Hematopoietic multipotent progenitor cell treated with erythropoietin and hydrocortisone succinate and interleukin-3 and kit ligand, for 17 days (in vitro differentiated cells): ENCODE data around the gene DERL3.

ENCODE experiments used
- DNase-seq: peaks from one replicate; pipeline ENCODE4 v3.0.0-alpha.2; 2015; ENCODE audit warnings: low spot score

DERL3 gene

DNA sequence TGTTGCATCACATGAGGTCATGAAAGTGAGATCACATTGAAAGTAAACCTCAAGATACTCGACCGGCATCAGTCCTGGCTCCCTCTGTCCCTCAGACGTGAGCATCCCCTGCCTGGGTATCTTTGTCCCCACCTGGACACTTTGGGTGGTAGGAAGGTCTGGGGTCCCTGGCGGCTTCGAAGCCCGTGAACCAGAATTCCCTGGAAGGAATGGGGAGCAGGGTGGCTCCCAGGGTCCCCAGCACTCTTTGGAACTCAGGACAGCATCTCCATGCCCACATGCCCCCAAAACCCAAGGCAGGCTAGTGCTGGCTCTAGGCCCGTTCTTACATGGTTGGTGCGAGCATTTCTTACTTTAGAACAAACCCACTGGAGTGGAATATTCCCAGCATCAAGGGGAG is 7.5 kb downstream of the DERL3 start:
- DNase-seq, result no peak

DNA sequence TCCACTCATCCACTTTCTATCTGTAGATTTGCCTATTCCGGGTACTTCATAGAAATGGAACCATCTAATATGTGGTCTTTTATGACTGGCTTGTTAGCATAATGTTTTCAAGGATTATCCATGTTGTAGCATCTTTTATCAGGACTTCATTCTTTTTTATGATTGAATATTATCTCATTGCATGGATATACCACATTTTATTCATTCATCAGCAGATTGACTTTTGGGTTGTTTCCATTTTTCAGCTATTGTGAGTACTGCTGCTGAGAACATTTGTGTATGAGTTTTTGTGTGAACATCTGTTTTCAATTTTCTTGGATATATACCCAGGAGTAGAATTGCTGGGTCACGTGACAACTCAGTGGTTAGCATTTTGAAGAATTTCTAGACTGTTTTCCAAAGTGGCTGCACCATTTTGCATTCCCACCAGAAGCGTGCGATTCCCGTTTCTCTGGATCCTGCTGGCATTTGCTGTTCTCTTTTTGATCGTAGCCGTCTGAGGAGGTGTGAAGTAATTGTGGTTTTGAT is 8.9 kb downstream of the DERL3 start:
- no peak for DNase-seq

GRCh38 chr22:23828800-23829680 is 9.8 kb downstream of the DERL3 start:
- DNase-seq, result no peak

DNA sequence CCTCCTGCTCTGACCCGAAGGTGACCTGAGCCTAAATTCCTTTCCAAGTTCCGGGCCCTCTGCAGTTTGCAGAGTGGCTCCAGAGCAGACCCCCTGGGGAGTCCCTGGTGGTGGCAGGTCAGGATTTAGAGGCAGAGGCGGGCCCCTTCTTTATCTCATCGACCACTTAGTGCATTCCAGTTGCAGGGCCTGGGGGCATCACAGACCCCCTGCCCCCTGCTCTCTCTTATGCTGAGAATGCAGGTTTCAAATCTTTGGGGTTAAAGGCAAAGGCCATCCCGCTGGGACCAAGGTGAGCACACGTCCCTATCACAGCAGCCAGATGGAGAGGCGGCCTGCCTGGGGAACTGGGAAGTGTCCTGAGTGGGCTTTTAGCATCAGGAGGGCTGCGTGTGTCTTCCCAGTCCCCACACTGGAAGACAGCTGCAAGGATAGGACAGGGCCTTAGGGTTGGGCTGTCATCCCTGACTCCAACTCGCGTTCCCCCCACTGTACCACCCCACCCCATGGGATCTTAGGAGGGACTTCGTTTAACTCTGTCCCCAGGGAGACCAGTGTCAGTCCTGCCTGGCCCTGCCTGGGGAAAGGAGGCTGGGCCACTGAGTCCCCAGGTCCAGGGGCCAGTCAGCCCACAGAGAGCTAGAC is 11.3 kb downstream of the DERL3 start:
- no peak for DNase-seq

DNA sequence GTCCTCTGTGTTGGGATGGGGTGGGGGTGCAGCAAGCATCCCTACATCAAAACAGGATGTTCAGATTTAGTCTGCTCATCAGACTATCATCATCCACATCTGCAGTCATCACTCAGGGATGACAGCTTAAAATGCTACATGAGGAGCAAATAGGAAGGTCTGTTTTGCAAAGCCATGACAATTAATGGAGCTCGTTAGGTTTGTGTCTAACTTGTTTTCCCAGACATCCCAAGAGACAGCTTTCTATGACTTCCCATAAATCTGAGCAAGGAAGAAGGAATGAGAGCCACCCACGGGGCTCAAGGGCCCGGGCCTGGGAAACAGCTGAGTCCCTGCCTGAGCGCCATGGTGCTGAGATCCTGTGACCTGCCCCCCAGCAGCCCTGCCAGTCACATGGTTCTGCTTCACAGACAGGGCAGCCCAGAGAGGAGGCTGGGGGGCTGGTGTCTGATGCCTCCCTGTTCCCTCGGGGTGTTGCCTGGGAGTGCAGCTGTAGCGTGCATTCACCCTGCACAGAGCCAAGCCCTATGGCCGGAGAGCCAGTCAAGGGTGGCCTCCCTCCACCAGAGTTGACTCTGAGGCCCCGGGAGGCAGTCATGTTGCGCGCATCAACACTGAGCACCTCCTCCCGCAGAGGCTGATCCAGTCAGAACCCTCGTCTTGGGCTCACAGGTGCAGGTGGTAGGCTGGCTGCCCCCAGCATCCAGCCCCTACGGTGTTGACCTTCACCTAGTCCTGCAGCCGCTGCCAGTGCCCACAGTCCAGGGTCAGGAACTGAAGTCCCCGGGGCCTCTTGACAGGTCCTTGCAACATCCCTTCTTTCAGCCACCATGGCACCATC is 12.1 kb downstream of the DERL3 start:
- no peak for DNase-seq

- no peak for DNase-seq
These were observed 13.4 kb downstream of the DERL3 start for GRCh38 chr22:23825246-23825905.

GRCh38 chr22:23824476-23825245 is 14.1 kb downstream of the DERL3 start:
- no peak for DNase-seq

GRCh38 chr22:23823331-23823791 is 15.4 kb downstream of the DERL3 start:
- no peak for DNase-seq

DNA sequence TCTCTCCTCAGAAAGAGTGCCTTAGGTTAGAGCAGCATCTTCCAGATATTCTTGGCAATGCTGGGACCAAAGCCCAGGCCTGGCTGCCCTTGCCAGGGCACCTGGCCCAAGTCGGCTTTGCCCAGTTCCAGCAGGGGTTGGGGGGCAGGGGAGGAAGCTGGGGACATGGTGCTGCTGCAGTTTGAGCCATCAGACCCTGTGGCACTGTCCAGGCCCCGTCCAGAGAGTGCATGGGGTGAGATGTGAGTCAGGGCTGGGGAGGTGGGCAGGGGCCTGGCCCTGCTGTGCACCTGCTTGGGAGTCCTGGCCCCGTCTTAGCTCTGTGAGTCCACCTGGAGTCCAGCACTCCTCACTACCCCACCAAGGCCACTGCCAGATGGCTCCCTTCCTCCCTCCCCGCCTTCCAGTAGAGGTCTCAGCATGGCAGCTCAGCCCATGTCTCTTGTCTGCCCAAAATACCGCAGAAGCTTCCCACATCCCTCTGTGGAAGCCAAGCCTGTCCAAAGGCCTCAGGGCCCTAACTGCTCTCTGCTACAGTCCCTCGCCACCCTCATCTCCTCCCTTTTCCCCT is 16.6 kb downstream of the DERL3 start:
- no peak for DNase-seq

- DNase-seq, result no peak
These were observed 18.0 kb downstream of the DERL3 start for GRCh38 chr22:23820748-23821211.

DNA sequence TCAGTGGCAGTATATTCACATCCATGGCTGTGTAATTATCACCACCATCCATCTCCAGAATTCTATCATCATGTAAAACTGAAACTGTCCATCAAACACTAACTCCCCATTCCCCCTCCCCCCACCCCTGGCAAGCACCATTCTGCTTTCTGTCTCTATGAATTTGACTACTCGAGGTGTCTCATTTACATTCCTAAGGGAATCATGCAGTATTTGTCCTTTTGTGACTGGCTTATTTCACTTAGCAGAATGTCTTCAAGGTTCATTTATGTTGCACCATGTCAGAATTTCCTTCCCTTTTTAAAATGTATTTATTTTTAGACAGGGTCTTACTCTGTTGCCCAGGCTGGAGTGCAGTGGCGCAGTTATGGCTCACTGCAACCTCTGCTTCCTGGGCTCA is 20.3 kb downstream of the DERL3 start:
- no peak for DNase-seq

DNA sequence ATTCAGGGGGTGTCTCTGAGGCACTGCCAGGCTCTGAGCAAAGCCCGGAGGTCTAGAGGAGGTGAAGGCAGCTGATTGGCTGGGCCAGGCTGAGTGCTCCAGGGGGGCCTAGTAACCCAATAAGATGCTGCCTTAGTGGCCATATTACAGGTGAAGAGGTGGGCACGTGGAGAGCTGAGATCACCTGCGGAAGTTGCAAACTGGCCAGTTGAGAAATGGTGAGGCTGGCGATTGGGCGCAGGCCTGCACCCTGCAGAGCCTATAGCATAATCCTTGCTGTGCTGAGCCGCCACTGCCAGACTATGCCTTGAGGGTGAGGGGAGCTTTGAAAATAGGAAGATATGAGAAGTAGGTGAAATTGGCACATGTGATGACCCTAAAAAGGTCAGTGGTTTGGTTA is 21.7 kb downstream of the DERL3 start:
- DNase-seq, result no peak

DNA sequence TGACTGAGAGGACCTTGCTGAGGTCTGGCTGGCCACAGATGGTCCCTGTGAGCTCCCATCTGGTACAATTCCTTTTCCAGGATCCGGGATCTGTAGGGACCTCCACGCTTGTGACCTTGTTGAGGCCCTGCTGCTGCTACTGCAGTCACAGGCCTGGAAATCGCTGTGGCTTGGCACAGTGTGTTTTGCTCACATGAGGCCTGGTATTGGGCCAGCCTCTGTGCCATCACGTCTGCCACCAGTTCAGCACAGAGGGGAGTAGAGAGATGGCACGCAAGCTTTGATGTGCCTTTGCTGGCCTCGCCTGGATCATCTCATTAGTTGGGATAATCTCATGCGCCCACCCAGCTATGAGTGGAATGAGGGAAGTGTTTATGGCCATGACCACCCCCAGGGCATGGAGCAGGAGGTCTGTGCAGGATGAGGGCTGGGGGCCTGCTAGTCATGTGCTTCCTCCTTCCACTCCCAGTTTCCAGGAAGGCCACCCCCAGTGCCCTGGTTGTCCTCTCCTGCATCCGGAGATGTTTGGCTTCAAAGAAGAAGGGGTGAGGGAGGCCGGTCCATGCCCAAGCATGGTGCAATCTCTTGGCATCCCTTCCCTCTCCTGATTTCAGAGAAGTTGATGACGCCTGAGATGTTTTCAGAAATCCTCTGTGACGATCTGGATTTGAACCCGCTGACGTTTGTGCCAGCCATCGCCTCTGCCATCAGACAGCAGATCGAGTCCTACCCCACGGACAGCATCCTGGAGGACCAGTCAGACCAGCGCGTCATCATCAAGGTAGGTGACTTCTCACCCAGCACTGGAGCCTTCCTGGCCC is 22.4 kb downstream of the DERL3 start:
- no peak for DNase-seq

GRCh38 chr22:23815541-23816155 is 23.2 kb downstream of the DERL3 start:
- no peak for DNase-seq

DNA sequence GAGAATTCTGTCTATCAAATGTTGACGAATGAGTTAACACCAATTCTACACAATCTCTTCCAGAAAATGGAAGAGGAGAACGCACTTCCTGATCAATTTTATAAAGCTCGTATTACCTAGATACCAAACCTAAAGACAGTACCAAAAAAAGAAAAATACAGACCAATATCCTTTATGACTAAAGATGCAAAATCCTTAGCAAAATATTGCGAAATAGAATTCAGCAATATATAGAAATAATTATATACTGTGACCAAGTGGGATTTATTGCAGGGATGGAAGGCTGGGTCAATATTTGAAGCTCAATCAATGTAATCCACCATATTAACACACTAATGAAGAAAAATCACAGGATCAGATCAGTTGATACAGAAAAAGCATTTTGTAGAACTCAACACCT is 26.4 kb downstream of the DERL3 start:
- DNase-seq, result no peak

DNA sequence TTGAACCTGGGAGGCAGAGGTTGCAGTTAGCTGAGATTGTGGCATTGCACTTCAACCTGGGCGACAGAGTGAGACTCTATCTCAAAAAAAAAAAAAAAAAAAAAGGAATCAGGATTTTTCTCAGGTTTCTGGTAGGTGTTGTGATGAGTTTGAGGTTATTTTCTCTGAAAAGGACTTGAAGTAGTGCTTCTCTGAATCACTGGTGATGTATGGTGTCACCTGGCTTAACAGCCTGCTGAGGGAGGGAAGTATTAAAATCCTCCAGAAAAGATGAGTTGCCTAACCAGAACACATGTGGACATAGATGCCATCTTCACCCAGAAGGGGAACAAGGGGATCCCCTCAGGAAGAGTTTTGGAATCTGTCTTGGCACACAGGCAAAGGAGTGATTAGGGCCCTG is 32.0 kb downstream of the DERL3 start:
- DNase-seq, result no peak

DNA sequence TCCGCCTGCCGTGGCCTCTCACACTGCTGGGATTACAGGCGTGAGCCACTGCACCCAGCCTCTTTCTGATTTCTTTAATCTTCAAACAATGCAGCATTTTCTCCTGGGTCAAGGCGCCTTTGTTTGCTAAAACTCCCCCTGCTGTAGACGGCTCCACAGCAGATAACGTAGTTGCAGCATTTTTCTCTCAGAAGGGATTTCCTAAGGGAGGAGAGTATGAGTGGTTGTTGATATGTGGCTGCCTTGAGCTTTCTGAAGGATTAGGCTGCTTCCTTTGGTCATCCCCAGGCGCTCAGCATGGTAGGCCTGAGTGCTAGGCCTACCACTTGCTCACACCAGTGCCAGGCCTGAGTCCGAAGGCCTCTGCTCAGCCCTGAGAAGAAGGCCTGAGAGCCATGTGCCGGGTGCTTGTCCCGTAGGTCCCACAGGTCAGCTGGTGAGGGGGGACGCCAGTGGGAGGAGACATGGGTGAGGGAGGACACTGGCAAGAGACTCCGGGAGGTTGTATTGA is 34.0 kb downstream of the DERL3 start:
- no peak for DNase-seq

GRCh38 chr22:23803001-23803819 is 35.6 kb downstream of the DERL3 start:
- no peak for DNase-seq
